Esophagus muscularis mucosa (tissue), 3 donors: ENCODE measurements around the gene DLX3.

Experiments
- POLR2AphosphoS5 ChIP-seq, 2 donors: sonication (generic); formaldehyde crosslinking; IDR thresholded peaks; one replicate each; pipeline ENCODE4 v1.6.1; 2017; ENCODE audit warnings: antibody characterized with exemption in 2 of 2
- TF ChIP-seq, protein P1 (sequence below), 3 experiments: fragments of 200-600 bp in 2 of 3; fragments of 450-650 bp in 1 of 3; sonication (generic) in 2 of 3; IDR thresholded peaks; one replicate each; pipeline ENCODE4 v1.5.1; 2017 to 2019; ENCODE audit warnings: antibody characterized with exemption in 3 of 3, mild to moderate bottlenecking in 2 of 3, moderate library complexity in 1 of 3

DNA sequence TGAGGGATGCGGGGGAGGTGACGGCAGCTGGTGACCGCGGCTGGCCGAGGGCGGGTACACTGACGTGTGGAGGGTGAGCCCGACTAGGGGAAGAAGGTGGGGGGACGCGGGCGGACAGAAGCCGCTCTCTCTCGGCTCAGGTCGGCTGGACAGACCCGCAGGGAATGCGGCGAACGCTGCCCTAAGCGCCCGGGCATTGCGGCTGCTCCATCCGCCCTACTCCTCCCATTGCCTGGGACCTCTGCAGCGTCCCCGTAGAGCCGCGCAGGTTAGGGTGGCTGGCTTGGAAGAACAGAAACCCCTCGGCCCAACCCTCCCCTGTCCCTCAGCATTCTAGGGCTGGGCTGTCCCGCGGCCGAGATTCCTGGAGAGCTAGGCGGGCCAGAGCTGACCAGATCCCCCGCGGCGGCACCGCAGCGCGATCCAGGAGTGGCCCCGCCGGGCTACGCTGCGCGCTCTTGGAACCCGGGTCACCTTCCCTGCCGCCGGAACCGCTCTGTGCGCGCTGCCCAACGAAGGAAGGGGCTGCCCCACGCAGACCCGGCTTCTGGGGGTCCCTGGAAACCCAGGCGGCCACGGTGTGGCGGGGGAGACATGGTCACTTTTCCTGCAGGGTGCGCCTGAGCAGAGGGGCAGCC, 23.1 kb downstream of the DLX3 start:
- TF ChIP-seq, protein P1, sequence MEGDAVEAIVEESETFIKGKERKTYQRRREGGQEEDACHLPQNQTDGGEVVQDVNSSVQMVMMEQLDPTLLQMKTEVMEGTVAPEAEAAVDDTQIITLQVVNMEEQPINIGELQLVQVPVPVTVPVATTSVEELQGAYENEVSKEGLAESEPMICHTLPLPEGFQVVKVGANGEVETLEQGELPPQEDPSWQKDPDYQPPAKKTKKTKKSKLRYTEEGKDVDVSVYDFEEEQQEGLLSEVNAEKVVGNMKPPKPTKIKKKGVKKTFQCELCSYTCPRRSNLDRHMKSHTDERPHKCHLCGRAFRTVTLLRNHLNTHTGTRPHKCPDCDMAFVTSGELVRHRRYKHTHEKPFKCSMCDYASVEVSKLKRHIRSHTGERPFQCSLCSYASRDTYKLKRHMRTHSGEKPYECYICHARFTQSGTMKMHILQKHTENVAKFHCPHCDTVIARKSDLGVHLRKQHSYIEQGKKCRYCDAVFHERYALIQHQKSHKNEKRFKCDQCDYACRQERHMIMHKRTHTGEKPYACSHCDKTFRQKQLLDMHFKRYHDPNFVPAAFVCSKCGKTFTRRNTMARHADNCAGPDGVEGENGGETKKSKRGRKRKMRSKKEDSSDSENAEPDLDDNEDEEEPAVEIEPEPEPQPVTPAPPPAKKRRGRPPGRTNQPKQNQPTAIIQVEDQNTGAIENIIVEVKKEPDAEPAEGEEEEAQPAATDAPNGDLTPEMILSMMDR (IDR thresholded peaks at IDR 0.05) = no peak
- no peak for TF ChIP-seq POLR2AphosphoS5 (IDR thresholded peaks at IDR 0.05)
